SK-N-MC (cell line): ENCODE measurements around the gene MAN1C1.

Experiments
- EZH2 ChIP-seq: fragments of 200-600 bp; sonication (generic); IDR thresholded peaks from one replicate; pipeline ENCODE4 v1.6.1; 2017; ENCODE audit warnings: antibody characterized with exemption
- FOXP2 ChIP-seq: optimal IDR thresholded peaks from 2 replicates; pipeline ENCODE3; 2011; ENCODE audit warnings: mild to moderate bottlenecking, moderate library complexity; ENCODE audit not compliant: insufficient read depth; ENCODE audit errors: extremely low read length, control extremely low read depth

- TF ChIP-seq EZH2: no peak
- no peak for TF ChIP-seq FOXP2
Measured at GRCh38 chr1:25661043-25661815, 44.6 kb downstream of the MAN1C1 start.
